Left colon (tissue), 2 donors: ENCODE data around the gene SH2D1B. TPM values are rescaled to one million over a fixed set of nuclear protein-coding genes. Genes with fewer than 3 reads are reported as not detected.

Experiments
- ATAC-seq: fragments of 200-7000 bp; cut with Tn5 transposase; one replicate; pipeline ENCODE4 v1.9.1; 2020; ENCODE audit warnings: mild to moderate bottlenecking, moderate library complexity
- DNase-seq, 2 donors: peaks; one replicate each; pipeline ENCODE4 v3.0.0-alpha.2; 2020
- intact Hi-C, 2 donors: fragments of 100-400 bp; cut with DNase I in 1 of 2; cut with micrococcal nuclease in 1 of 2; formaldehyde crosslinking; loops; one replicate each; pipeline versions ENCODE4 v1.11.2 to v1.14.0; 2022; cut with DNase I, micrococcal nuclease
- total RNA-seq, 2 donors: library from RNA; stranded (reverse); fragmentation: NEBNext Ultra II Directional; extraction: Animal tissue kit (Norgen Biotek cat#: 25700); gene quantifications; one replicate each; pipeline ENCODE4 v1.2.1, GENCODE V29; 2021
- donor health status: DM: no; HTN: no; CAD: no.
- donor health status: DM: yes; HTN: yes; CAD: no.

The SH2D1B gene
- total RNA-seq, 2 donors from 2014 or later = 0.70 to 1.1 TPM

GRCh38 chr1:162349635-162350330 is 62.2 kb downstream of the SH2D1B start:
- ATAC-seq = peak; percentile 91
- DNase-seq = no peak
- intact Hi-C loops = no loop called here

DNA sequence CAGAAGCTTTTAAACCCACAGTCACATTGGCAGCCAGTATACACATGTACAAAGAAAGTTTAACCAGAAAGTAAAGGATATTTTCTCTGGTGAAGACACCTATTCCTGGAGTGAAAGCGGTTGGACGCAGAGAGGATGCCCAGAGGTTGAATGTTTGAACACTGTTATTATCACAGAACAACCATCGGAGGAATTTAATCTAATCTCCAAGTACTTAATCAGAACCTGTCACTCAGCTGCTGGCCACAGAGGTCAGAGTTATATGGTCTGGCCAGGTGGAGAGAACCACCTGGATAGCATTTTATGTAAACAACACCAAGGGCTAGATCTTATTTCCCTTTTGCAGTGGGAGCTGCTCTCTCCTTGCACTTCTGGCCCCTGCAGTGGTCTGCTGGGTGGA is 64.7 kb downstream of the SH2D1B start:
- DNase-seq (no peak), ATAC-seq (no peak)
- intact Hi-C loops = no loop called here

Other genes starting within 250 kb of the SH2D1B start
- not detected for gene SPATA46, start 35.3 kb downstream of the SH2D1B start, total RNA-seq
- 10 to 100 TPM; 24.2 to 44.1 TPM for gene C1orf226, start 30.4 kb downstream of the SH2D1B start, total RNA-seq
- gene UHMK1, start 85.7 kb upstream of the SH2D1B start, total RNA-seq = 10 to 100 TPM; 51.3 to 52.0 TPM
- gene UAP1, start 149.6 kb upstream of the SH2D1B start, total RNA-seq = 100 to 1,000 TPM; 117 to 132 TPM
- gene DDR2, start 220.3 kb upstream of the SH2D1B start, total RNA-seq = 10 to 100 TPM; 18.7 to 36.9 TPM